ENCODE results near the gene BBX.

Gene BBX

GRCh38 chr3:107661447-107662123 is 138.8 kb downstream of the BBX start:
- no peak for DNase-seq

GRCh38 chr3:107662124-107662507 is 139.4 kb downstream of the BBX start:
- no peak for DNase-seq

- DNase-seq = no peak
These were observed 139.8 kb downstream of the BBX start for GRCh38 chr3:107662586-107662985.

DNA sequence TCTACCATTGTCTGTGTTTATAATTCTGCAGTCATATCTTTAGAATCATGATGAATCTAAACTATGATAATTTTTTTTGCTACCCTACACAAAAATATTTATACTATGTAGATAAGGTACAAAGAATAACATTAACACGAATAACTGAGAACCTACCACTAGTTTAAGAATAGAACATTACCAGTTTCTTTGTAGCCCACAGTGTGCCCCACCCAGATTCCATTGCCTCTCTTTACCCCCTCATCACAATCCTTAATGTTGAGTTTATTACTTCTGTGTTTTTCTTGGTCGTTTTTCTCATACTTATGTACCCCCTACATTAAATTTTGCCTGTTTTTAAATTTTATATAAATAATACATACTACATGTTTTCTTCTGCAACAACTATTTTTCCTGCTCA is 140.5 kb downstream of the BBX start:
- no peak for DNase-seq

DNA sequence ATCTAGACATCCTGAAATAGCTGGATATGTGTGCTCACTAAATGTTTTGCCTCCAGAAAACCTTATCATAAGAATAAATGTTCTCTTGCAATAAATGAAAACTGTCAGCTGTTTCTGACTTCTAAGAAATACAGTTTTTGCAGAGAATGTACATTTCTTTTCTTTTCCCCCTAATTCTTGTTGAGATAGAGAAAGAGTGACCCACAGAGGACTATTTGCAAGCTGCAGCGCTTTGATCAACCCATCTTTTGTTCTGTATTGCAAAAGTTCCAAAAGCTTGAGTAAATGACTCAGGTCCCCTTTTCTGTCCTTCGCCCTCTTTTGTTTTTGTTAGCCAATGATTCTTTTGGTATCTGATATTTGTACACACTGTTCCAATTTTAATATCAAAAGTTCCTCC is 141.9 kb downstream of the BBX start:
- no peak for DNase-seq

DNA sequence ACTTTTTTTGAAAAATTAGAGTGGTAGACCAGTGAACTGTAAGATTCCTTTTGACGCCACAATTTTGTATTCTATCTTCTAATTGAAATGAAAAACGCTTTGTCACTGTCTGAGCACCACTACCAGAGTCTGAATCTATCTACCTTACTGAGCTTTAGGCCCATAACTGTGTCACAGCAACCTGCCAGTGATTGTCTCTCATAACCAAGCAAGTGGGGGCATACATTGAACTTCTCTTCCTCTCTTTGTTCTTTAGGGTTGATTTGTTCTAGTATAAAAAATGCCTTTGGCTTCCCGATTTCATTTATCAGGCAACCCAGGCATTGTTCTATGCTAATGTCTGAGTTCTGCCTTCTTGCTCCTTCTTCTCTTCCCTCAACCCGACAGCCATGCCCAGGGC is 142.6 kb downstream of the BBX start:
- no peak for DNase-seq

GRCh38 chr3:107666853-107667252 is 144.1 kb downstream of the BBX start:
- no peak for DNase-seq

DNA sequence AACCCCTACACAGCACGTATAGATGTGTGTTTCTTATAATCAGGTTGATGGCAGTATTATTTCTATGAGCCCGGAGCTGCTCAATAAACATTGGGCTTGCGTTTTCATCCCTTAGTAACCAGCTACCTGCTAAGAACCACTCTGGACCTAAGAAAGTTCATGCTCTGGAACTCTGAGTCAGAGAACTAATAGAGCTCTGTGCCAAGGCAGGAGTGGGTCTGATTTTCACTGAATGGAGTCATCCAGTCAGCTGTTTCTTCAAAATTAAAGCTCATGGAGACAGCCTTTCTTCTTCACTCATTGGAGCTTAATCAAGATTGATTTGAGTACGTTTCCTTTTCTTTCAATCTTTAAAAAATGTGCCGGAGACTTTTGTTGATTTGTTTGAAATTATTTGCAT is 145.7 kb downstream of the BBX start:
- no peak for DNase-seq

DNA sequence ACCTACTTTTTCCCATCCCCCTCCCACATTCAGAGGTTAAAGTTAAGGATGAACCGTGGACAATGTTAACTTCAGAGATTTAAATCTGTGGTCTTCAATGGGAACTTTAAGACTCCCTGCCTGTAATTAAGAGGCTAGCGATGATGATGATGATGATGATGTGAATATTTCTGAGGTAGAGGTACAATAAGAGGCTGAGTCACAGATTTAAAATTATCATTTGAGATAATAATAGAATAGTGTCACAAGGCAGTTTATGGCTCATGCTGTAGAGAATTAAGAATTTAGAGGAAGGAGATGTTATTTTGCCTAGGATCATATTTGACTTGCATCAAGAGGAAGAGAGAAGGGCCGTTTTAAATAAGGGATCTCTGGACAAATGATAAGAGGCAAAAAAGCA is 146.2 kb downstream of the BBX start:
- no peak for DNase-seq

DNA sequence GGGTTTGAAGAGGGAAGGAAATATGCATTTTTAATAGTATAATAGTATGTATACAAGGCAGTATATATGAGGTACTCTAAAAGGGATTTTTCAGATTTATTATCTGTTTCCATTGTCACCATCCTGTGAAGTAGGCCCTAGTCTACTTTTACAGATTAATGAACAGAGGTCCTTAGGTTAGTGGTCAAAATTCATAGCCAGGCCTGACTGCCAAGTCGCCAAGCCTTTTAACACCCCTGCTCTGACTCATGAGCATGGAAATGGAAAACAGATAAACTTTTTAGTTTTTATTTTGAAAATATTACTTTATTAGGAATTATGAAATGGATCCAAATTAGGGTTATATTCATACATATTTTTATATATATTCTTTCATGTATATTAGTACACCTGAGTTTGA is 146.9 kb downstream of the BBX start:
- DNase-seq = no peak

DNA sequence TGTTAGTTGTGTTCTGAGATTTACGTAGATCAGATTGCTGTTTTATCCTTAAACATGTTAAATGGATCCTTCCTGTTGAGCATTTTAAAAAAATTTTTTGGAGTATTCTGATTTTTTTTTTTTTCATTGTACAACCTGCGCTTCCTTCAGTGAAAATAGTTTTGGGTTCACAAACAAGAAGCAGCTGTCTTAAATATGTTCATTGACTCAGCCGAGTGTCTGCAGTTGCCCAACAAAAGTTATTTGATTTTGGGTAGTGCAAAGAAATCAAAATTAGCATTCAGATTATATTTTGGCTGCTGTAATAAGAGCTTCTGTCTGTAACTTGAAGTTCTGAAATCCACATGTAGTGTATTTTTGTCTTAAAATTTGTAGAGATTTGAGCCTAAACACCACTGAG is 148.2 kb downstream of the BBX start:
- no peak for DNase-seq

DNA sequence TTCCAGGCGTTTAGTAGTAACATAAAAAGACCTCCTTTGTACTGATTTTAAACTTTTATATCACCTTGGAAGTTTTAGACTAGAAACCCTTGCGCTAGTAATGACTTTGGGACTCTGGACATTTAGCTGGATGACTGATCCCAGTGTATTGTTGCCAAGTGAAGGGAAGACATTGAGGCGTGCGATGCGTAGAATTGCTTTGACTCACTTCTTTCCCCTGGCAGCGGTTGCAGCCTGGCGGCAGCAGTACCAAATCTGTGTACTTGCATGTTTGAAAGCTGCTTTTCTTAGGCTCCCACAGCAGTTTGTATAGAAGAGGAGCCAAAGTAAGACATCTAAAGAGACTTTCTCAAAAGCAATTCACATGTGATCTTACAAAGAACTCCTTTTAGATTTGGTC is 151.6 kb downstream of the BBX start:
- peak; percentile 5 for DNase-seq

GRCh38 chr3:107675233-107675900 is 152.6 kb downstream of the BBX start:
- no peak for DNase-seq

DNA sequence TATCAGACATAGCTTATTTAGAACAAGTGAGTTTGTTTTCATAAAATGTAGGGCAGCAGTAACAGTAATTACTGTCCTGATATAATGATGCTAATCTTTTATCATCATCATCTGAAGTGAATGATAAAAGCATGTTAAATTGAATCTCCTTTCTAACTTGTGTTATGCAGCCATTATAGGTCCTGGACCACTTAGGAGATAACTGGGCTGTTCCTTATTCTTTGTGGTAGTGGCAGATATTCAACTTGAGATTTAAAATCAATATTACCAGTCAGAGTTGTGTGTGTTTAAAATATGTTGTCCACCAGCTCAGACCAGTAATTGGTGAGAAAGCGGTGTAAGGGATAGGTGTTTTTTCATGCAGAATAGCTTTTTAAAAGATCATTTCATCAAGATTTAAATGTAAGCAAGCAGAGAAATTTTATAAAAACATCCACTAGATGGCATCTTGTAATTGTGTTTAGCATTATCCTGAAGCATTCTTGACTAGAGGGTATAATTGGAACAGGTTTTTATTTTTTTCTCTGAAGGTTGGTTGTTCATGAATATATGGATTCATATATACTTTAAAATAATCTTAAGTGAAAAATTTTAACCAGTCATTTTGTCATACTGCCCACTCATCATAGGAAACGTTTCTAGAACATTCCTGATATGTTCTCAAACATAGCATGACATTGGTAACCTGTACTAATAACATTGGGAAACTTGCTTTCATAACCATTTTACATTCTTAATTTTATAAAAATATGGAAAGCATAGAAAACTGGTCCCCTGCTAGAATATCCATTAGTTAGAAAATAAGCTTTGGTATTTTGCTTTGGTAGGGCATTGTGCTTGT is 153.9 kb downstream of the BBX start:
- DNase-seq = no peak

DNA sequence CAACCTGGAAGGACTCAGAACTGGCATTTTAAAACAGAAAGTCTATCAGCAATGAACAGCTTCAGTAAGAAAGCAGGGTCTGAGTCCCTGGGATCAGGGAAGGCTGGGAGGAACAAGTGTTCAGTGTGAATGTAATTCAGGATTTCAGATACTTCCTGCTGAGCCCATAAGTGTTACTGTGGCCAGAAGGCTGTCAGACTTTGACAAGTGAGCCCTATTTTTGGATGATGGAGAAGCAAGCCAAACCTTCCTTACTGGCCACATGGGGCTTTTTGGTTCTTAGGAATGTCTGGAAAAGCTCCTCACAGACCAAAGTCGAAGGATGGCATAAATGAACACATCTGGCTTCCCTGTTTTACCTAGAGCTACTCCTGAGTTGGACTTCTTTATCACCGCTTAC is 157.2 kb downstream of the BBX start:
- no peak for DNase-seq

GRCh38 chr3:107680698-107681097 is 157.9 kb downstream of the BBX start:
- no peak for DNase-seq

GRCh38 chr3:107681396-107681795 is 158.6 kb downstream of the BBX start:
- DNase-seq = no peak

- DNase-seq = no peak
These were observed 159.8 kb downstream of the BBX start for GRCh38 chr3:107682580-107682979.

DNA sequence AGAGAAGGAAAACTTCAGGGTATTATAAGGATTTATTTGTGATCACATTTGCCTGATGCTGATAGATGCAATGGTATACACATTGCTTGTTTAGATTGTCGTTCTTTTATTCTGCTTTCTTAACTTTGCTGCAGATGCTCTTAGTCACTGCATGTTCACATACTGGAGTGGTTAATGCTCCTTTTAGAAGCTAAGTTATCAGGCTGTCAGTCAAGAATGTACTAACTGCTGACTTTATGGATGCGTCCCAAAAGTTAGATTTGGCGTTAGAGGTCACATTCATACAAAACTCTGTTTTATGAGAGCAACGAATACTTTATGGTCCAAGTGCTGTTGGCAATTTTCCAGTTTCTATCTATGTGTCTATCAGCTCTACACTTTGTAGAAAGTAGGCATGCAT is 160.7 kb downstream of the BBX start:
- no peak for DNase-seq

DNA sequence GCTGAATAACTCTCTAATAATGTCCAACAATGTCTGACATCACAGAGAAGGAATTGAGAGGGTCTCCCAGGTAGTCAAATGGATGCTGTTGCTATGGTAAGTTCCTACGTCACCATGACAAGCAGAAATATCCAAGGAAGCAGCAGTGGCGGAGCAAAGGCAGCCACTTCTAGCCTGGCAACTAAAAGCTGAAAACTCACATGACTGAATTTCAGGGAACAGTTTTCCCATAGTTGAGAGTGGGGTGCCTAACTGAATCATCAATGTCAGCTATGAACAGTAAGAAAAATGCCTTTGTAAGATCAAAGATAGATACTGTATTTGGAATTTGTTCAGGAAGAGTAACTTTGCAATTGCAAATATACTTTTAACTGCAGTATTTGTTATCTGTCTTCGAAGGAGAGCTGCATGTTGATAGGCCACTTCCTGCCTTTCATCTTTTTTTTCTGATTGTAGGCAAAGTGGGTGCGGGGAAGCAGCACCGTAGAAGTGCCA is 161.7 kb downstream of the BBX start:
- DNase-seq = peak; percentile 36

DNA sequence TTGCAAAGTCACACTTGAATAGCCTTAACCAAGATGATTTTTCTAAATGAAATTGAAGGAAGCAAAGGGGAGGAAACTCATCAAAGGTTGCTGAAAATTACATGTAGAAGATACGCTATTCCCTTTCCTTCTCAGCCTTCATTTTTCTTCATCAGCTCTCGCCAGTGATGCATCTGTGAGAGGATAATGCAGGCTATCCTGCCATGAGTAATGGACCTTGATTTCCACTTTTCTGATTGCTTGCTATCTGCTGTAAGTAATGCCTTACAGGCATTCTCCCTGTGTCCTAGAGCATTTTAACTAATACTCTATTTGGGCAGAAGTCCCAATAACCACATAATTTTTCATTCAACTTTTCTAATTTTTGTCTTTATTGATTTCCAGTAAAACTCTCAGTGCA is 162.6 kb downstream of the BBX start:
- no peak for DNase-seq

GRCh38 chr3:107687056-107687581 is 164.4 kb downstream of the BBX start:
- DNase-seq = no peak

GRCh38 chr3:107689355-107689754 is 166.6 kb downstream of the BBX start:
- no peak for DNase-seq

Data from CD4-positive, alpha-beta T cell treated with Interleukin-17A for 4 hours (primary cell).